OCI-LY7 (cell line): ENCODE results near the gene WDR64.

Experiments
- CTCF ChIP-seq: fragments of 200-600 bp; sonication (generic); conservative IDR thresholded peaks from 2 replicates; pipeline ENCODE4 v1.5.1; 2014; ENCODE audit warnings: mild to moderate bottlenecking, antibody characterized with exemption, low read length, moderate library complexity, mixed read lengths
- EZH2phosphoT487 ChIP-seq: fragments of 200-600 bp; sonication (generic); IDR thresholded peaks from 2 replicates; pipeline ENCODE4 v1.6.1; 2018; ENCODE audit warnings: low read depth, borderline replicate concordance, mild to moderate bottlenecking, mixed run types, antibody characterized with exemption, low read length, moderate library complexity, mixed read lengths

DNA sequence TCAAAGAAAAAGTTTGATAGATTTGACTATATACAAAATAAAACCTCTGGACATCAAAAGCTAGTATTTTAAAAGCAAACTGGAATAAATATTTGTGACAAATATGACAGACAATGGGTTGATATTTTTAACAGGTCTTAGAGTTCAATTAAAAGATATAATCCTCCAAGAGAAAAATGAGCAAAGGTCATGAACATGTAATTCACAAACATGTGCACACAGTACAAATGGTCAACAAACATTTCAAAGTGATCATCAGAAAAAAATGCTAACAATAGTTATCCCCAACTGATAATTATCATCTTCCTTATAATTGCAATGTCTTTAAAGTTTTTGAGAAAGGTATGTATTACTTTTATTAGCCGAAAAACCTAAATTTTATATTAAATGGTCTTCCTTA, 32.0 kb downstream of the WDR64 start:
- TF ChIP-seq EZH2phosphoT487 (no peak), CTCF (no peak)
